ENCODE results near the gene NR2C1. TPM values are rescaled to one million over a fixed set of nuclear protein-coding genes. Genes with fewer than 3 reads are reported as not detected.
A peak's percentile ranks its signal among the peaks of the same experiment; 100 is the strongest.

The NR2C1 gene
- total RNA-seq, 2 donors from 2014 or later = 16.2 to 28.8 TPM

DNA sequence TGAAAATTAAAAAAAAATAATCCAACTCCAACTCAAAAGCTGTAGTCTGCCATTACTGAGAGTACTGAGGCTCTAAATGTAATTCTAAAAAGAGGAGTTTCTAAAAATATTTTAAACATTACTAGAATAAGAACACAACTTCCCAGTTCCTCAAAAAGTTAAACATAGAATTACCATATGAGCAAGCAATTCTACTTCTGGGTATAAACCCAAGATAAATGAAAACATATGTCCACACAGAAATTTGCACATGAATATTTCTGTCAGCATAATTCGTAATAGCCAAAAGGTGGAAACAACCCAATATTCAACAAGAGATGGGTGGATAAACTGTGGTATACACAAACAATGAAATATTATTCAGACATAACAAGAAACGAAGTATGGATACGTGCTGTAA, 15.0 kb upstream of the NR2C1 start:
- Histone ChIP-seq H3K27ac (no peak overlapping the region), H3K4me3 (no peak overlapping the region), H3K4me1 (peaks cover 12% of the 10 kb centered on the region), H3K27me3 (no peaks in the 10 kb centered on the region), H3K36me3 (replicated peaks in 1 of 2; ENCODE audit: insufficient read depth in 1 of 2, low read depth in 2 of 2) (peaks cover 4 to 19% of the 10 kb centered on the region in 2 donors), H3K9me3 (no peaks in the 10 kb centered on the region)
- DNase-seq (no peak), ATAC-seq (no peak)
- intact Hi-C loops (cut with DNase I) = no loop called here
- WGBS, 2 donors = 90 to 94% methylated on average over 3 of the region's 3 CpGs
- TF ChIP-seq, protein P1, sequence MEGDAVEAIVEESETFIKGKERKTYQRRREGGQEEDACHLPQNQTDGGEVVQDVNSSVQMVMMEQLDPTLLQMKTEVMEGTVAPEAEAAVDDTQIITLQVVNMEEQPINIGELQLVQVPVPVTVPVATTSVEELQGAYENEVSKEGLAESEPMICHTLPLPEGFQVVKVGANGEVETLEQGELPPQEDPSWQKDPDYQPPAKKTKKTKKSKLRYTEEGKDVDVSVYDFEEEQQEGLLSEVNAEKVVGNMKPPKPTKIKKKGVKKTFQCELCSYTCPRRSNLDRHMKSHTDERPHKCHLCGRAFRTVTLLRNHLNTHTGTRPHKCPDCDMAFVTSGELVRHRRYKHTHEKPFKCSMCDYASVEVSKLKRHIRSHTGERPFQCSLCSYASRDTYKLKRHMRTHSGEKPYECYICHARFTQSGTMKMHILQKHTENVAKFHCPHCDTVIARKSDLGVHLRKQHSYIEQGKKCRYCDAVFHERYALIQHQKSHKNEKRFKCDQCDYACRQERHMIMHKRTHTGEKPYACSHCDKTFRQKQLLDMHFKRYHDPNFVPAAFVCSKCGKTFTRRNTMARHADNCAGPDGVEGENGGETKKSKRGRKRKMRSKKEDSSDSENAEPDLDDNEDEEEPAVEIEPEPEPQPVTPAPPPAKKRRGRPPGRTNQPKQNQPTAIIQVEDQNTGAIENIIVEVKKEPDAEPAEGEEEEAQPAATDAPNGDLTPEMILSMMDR (IDR thresholded peaks at IDR 0.05) = no peak
- TF ChIP-seq POLR2A (IDR thresholded peaks at IDR 0.05) = no peak

DNA sequence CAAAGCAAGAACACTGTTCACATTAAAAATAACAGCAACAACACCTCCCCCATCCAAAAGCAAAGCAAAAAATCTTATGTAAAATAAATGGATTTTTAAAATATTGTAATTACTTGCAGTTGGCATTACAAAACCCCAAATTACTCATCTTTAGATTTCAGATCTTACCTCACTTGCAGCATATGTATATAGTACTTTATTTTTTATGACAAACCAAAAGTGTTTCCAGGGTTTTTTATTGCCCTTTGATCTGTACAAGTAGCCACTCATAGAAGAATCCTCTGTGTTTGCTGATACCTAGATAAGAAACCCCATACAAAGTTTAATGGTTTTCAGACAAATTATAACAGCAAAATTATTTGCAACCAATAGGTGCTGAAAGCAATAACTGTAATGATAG, 12.2 kb upstream of the NR2C1 start:
- Histone ChIP-seq H3K9me3 (no peaks in the 10 kb centered on the region), H3K27me3 (no peaks in the 10 kb centered on the region), H3K4me1 (peaks cover 14% of the 10 kb centered on the region), H3K4me3 (no peak overlapping the region), H3K36me3 (replicated peaks in 1 of 2; ENCODE audit: insufficient read depth in 1 of 2, low read depth in 2 of 2) (peaks cover under 1 to 4% of the 10 kb centered on the region in 2 donors), H3K27ac (no peak overlapping the region)
- ATAC-seq (no peak), DNase-seq (no peak)
- intact Hi-C loops (cut with DNase I) = no loop called here
- TF ChIP-seq POLR2A (IDR thresholded peaks at IDR 0.05) = no peak
- TF ChIP-seq, protein P1 (IDR thresholded peaks at IDR 0.05) = no peak

GRCh38 chr12:95083938-95084337, 10.5 kb upstream of the NR2C1 start:
- no peak for TF ChIP-seq POLR2A (IDR thresholded peaks at IDR 0.05)
- TF ChIP-seq, protein P1 (IDR thresholded peaks at IDR 0.05) = no peak
- peak in 2 of 4 donors; percentile 15 to 44 for DNase-seq

DNA sequence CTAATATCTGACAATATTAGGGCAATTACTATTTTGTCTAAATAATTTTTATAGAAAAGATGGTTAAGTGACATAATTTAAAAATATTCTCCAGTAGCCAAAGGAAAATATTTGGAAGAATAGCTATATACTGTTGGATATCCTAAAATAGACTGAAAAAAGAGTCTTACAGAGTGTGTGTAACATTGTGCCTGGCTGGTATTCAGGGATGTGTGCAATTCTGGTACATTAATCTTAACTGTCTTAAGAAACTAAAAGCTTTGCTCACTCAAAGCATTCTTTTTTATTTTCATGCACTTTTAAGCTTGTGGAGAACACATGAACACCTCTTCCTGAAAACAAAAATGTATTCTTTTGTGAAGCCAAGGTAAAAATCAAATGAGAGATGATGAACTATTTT, 10.1 kb upstream of the NR2C1 start:
- Histone ChIP-seq H3K27me3 (no peaks in the 10 kb centered on the region), H3K36me3 (replicated peaks in 1 of 2; ENCODE audit: insufficient read depth in 1 of 2, low read depth in 2 of 2) (peaks cover 0 to 5% of the 10 kb centered on the region in 2 donors), H3K27ac (peak overlapping the region in 1 of 4 donors; percentile 6), H3K9me3 (no peaks in the 10 kb centered on the region), H3K4me3 (no peak overlapping the region), H3K4me1 (peaks cover 14% of the 10 kb centered on the region)
- intact Hi-C loops (cut with DNase I) = no loop called here
- TF ChIP-seq, protein P1 (IDR thresholded peaks at IDR 0.05) = no peak
- TF ChIP-seq POLR2A (IDR thresholded peaks at IDR 0.05) = no peak
- no peak for DNase-seq
- ATAC-seq = no peak

More at GRCh38 chr12:95083938-95084337, 10.5 kb upstream of the NR2C1 start:
- Histone ChIP-seq H3K27ac (peak overlapping the region in 1 of 4 donors; percentile 26), H3K36me3 (replicated peaks in 1 of 2; ENCODE audit: insufficient read depth in 1 of 2, low read depth in 2 of 2) (peaks cover 0 to 5% of the 10 kb centered on the region in 2 donors), H3K27me3 (no peaks in the 10 kb centered on the region), H3K4me3 (no peak overlapping the region), H3K4me1 (peaks cover 14% of the 10 kb centered on the region), H3K9me3 (no peaks in the 10 kb centered on the region)
- WGBS, 2 donors = 24 to 36% methylated on average over 4 of the region's 4 CpGs
- intact Hi-C loops (cut with DNase I) = no loop called here
- peak; percentile 78 for ATAC-seq

DNA sequence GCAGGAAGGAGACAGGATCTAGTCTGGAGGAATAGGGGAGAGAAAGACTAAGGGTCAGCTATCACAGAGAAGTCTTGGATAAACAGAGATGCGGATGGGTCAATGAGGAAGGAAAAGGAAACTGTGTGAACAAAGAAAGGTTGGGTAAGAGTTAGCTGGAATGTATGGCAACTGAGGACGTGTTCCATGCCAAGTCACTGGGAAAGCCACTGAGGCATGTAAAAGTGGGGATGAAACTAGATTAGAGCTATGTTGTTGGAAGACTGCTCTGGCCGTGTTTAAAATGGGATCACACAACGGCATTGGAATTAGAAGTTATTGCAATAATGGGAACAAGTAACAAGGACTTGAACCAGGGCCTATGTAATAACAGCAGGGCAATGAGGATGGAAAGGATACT, 3.9 kb upstream of the NR2C1 start:
- TF ChIP-seq, protein P1 (IDR thresholded peaks at IDR 0.05) = no peak
- TF ChIP-seq POLR2A (IDR thresholded peaks at IDR 0.05) = no peak
- H3K27me3 ChIP-seq = no peaks in the 10 kb centered on the region
- H3K9me3 ChIP-seq = no peaks in the 10 kb centered on the region
- ATAC-seq (no peak), DNase-seq (no peak)
- H3K4me1 ChIP-seq = peaks cover 6% of the 10 kb centered on the region
- 85 to 87% methylated on average over 4 of the region's 4 CpGs for WGBS, 2 donors
- H3K27ac ChIP-seq = no peak overlapping the region
- H3K4me3 ChIP-seq = no peak overlapping the region
- intact Hi-C loops (cut with DNase I) = no loop called here
- H3K36me3 ChIP-seq (replicated peaks in 1 of 2; ENCODE audit: insufficient read depth in 1 of 2, low read depth in 2 of 2) = peaks cover 0 to 5% of the 10 kb centered on the region in 2 donors

Data from body of pancreas (tissue), 4 donors.